HG03354 (cell line): ENCODE data around the gene TOMM20L.
"Not testable (repeated sequence)": the region's sequence is repeated elsewhere in the genome, so short reads cannot be mapped to it uniquely, and the experiment has no call there.

Source experiments
- ATAC-seq: cut with Tn5 transposase; IDR thresholded peaks from one replicate; pipeline ENCODE4 v1.9.1; 2021; ENCODE audit warnings: mild to moderate bottlenecking; ENCODE audit not compliant: unreplicated experiment, poor library complexity, severe bottlenecking

TOMM20L gene

DNA sequence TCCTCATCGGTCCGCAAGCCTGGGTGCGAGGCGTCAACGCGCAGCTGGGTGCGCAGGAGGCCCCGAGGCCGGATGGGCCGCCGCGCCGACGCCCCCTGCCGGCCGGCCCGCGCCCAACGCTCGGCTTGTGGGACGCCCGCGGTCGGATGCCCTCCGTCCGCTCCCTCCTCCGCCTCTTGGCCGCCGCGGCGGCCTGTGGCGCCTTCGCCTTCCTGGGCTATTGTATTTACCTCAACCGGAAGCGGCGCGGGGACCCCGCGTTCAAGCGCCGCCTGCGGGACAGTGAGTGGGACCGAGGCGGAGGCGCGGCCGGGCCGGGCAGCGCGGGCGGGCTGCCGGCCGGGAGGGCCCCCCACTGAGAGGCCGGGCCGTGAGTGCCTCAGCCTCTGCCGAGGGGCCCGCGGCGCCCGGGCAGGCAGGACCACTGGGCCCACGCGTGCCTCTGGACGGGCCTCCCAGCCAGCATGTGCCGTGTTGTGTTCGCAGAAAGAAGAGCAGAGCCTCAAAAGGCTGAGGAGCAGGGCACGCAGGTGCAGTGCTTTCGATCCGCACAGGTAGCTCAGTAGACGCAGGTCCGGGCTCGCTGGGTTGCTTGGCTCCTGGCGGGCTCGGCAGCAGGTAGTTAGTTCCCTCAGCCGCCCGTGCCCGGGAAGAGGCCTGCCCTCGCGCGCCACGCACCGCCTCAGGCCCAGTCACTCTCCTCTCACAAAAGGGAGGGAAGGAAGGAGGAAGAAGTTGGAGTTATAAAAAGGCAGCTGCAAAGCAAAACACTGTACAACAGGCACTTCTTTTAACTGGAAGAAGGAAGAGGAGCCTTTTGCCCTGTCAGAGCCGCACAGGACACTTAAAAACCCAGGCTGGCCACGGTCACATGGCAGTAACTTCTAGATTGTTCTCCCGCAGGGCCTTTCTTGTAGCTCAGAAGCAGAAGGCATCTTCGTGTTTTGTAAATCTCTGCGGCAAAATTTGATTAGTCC is at the start of gene TOMM20L:
TOMM20L (plus strand) TSS at position 119 of the 977 bp plus-strand sequence; CDS start at position 147, 28 bp downstream.
- ATAC-seq: peak; percentile 94

DNA sequence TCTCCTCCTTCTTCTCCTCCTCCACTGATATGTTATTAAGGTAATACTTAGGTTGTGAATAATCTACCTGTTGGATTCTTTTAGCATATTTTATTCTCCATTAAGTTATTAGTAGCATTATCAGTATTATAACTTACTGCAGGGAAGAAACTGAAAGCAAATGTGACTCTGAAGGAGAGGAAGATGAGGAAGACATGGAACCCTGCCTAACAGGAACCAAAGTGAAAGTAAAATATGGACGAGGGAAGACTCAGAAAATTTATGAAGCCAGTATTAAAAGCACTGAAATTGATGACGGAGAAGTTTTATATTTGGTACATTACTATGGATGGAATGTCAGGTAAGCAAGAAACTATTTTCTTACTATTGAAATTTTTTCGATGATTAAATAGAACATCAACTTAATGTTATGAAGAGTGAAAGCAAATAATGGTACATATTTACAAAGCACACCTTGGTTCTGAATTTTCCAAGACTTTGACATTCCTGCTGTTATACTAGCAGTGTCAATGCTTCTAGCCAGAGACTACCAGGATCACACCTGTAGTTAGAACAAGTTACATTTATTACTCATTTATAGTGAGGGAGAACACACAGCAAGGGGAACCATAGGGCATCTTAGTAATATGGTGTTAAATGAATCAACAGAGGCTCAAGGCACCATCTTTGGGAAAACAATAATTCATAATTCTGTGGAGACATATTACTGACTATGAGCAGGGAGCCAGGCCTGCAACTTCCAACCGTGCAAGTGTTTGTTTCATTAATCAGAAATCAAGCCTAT is 42.0 kb upstream of the TOMM20L start:
- no peak for ATAC-seq

- no peak for ATAC-seq
These were observed 40.9 kb upstream of the TOMM20L start for GRCh38 chr14:58354808-58355207.

DNA sequence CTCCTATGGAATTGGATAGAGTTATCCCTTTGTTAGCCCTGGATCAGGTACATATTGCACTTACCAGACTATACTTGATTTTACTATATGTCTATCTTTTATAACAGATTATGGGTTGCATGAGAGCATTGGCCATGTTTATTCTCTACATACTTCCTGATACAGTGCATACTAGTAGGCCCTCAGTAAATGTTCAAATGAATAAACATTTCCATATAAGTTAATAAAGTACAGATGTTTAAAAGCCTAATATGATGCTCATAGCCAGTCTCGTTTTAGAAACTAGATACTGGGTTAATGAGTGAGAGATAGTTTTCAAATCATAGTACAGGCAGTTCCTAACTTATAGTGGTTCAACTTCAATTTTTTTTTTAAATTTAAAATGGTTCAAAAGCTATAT is 39.5 kb upstream of the TOMM20L start:
- ATAC-seq: no peak

- ATAC-seq: not testable (repeated sequence)
These were observed 33.5 kb upstream of the TOMM20L start for GRCh38 chr14:58362272-58362671.

GRCh38 chr14:58362798-58363412 is 32.8 kb upstream of the TOMM20L start:
- no peak for ATAC-seq

DNA sequence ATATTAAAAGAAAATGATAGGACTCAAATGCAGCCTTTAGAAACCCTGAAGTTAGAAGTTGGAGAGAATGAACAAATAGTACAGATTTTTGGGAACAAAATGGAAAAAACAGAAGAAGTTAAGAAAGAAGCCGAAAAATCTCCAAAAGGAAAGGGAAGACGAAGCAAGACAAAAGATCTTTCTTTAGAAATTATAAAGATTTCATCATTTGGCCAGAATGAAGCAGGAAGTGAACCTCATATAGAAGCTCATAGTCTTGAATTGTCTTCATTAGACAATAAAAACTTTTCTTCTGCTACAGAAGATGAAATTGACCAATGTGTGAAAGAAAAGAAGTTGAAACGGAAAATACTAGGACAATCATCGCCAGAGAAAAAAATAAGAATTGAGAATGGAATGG is 31.4 kb upstream of the TOMM20L start:
- ATAC-seq: no peak

DNA sequence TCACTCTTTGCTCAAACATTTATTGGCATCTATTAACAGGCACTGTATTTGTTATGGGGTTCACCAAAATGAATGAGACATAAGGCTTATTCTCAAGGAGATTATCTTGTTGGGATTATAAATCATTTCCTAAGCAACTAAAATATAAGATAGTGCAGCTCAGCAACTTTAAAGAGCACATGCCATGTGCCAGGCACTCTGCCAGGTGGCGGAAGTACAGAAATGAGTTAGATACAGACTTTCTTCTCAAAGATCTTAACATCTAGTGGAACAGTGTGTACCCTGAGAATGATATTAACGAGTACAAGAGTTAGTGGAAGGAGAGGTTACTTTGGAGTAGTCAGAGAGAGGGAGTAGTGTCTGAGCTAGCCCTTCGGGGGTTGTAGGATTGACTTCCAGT is 28.4 kb upstream of the TOMM20L start:
- ATAC-seq: no peak

GRCh38 chr14:58368956-58369355 is 26.8 kb upstream of the TOMM20L start:
- no peak for ATAC-seq

DNA sequence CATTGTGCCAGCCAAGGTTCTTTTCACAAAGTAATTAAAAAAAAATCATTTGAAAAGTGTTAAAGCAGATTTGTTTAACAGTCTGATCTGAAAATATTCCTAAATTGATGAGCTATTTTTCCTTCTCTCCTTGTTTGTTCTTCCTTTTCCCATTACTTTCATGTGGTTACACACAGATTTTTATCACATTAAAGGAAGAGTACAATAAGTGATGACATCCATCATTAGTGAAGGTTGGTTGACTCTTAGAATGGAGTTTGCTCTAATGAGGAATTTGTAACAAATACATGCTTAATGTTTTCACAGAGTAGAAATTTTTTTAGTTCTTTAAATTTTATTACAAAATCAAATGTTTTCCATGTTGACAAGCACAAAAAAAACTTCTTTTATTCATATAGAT is 18.9 kb upstream of the TOMM20L start:
- no peak for ATAC-seq

- no peak for ATAC-seq
These were observed 4.9 kb upstream of the TOMM20L start for GRCh38 chr14:58390830-58391229.

DNA sequence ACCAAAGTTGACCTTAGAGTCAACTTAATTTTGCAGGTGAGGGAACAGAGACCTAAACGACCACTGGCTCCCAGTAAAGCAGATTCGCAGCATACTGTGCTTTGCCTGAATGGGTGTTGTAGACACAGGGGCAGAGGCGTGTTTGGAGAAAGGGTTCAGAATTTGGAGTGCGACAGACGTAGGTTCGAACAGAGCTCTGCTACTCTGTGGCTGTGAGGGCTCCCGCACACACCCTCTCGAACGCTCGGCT is 243 bp upstream of the TOMM20L start:
- ATAC-seq: no peak

DNA sequence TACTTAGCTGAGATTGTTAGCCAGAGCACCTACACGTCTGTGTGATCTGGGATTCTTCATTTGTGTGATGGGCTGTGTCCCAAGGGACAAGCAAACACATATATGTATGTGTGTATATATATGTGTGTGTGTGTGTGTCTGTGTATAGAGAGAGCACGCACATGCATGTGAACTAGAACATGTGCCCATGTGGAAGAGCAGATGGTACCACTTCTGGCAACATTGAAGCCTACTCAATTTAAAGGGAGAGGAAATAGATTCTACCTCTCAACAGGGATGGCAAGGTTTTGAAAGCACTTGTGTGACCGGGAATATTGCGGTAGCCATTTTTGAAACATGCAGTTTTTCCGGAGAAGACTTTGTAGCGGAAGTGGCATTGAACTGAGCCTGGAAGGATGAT is 1.4 kb downstream of the TOMM20L start:
- no peak for ATAC-seq

DNA sequence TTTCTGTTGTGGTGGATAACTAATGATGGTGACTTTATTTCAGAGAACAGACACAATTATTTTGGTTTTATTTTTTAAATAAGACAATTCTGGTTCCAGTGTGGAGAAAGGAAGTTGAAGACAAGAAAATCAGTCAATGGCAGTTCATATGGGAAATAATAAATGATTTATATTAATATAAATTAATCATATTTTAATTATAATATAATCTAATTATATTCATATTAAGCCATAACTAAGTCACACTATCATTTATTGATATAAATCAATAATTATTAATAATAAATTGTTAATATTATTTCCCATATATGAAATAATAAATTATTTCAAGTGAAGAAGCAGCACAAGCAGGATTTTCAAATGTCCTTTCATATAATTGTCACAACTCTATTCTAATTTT is 2.8 kb downstream of the TOMM20L start:
- no peak for ATAC-seq

- no peak for ATAC-seq
These were observed 3.2 kb downstream of the TOMM20L start for GRCh38 chr14:58398895-58399294.

DNA sequence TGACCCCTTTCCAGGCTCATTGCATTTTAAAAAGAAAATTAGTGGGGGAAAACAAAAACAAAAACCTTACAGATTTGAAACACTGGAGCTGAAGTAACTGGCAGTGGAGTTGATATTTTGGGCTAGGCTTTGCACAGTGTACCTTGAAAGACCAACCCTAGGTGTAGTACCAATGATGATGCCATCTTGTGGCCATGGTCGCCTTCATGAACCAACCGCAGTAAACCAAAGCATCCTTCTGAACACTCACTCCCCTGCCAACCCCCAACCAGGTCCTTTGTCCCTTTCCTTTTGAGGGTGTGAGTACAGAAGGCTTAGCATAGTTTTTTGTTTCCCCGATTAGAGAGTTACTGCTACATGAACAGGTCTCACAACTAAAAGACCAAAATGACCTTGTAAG is 5.9 kb downstream of the TOMM20L start:
- no peak for ATAC-seq

DNA sequence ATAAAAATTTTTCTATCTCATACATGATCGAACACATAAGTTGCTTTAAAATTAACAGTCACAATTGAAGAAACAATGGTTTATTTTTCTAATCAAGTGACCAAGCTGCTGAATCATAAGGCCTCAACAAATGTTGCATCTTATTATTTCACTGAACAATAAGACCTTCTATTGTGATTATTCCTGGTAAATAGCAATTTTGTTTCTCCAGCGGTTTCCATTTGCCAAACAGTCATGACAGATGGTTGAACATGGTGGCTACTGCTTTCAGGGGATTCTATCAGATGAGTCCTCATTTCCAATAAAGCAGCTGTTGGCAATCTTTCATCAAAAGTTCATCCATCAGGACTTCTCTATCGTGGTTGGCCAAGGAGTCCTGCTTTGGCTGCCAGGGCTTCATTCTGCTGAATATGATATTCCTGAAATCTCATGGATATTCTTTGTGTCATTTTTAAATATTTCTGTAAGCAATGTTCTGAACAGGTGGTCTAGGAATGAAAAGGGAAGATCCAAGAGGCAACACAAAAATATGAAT is 13.0 kb downstream of the TOMM20L start:
- no peak for ATAC-seq

- ATAC-seq: no peak
These were observed 19.1 kb downstream of the TOMM20L start for GRCh38 chr14:58414845-58415244.

GRCh38 chr14:58415636-58416547 is 20.2 kb downstream of the TOMM20L start:
- ATAC-seq: no peak
